GM21737 (cell line): ENCODE results near the gene ANLN.
"Not testable (repeated sequence)": the region's sequence is repeated elsewhere in the genome, so short reads cannot be mapped to it uniquely, and the experiment has no call there.

Experiments
- ATAC-seq: cut with Tn5 transposase; IDR thresholded peaks from one replicate; pipeline ENCODE4 v1.9.1; 2021; ENCODE audit warnings: mild to moderate bottlenecking, moderate library complexity; ENCODE audit not compliant: unreplicated experiment

ANLN gene

GRCh38 chr7:36389371-36390198 lies at the start of gene ANLN:
Gene ANLN (plus strand): TSS chr7:36389862. CDS start chr7:36390027, 165 bp downstream.
- ATAC-seq = peak; percentile 82

- no peak for ATAC-seq
Measured at GRCh38 chr7:36343548-36343947, 46.1 kb upstream of the ANLN start.

GRCh38 chr7:36344622-36345021 lies 45.0 kb upstream of the ANLN start:
- ATAC-seq = no peak

GRCh38 chr7:36346260-36346831 lies 43.3 kb upstream of the ANLN start:
- ATAC-seq = no peak

GRCh38 chr7:36348256-36348655 lies 41.4 kb upstream of the ANLN start:
- ATAC-seq = no peak

GRCh38 chr7:36348771-36349170 lies 40.9 kb upstream of the ANLN start:
- no peak for ATAC-seq

- no peak for ATAC-seq
Measured at GRCh38 chr7:36349626-36350025, 40.0 kb upstream of the ANLN start.

GRCh38 chr7:36355490-36355889 lies 34.2 kb upstream of the ANLN start:
- no peak for ATAC-seq

- ATAC-seq = no peak
Measured at GRCh38 chr7:36357054-36357453, 32.6 kb upstream of the ANLN start.

GRCh38 chr7:36358589-36358988 lies 31.1 kb upstream of the ANLN start:
- no peak for ATAC-seq

- no peak for ATAC-seq
Measured at GRCh38 chr7:36360244-36360643, 29.4 kb upstream of the ANLN start.

GRCh38 chr7:36361227-36361626 lies 28.4 kb upstream of the ANLN start:
- no peak for ATAC-seq

GRCh38 chr7:36363515-36363914 lies 26.1 kb upstream of the ANLN start:
- no peak for ATAC-seq

- no peak for ATAC-seq
Measured at GRCh38 chr7:36366005-36366717, 23.5 kb upstream of the ANLN start.

GRCh38 chr7:36366718-36367560 lies 22.7 kb upstream of the ANLN start:
- peak; percentile 99 for ATAC-seq

- peak; percentile 23 for ATAC-seq
Measured at GRCh38 chr7:36367561-36368077, 22.0 kb upstream of the ANLN start.

GRCh38 chr7:36368496-36368895 lies 21.2 kb upstream of the ANLN start:
- no peak for ATAC-seq

- ATAC-seq = no peak
Measured at GRCh38 chr7:36369171-36369570, 20.5 kb upstream of the ANLN start.

- no peak for ATAC-seq
Measured at GRCh38 chr7:36370046-36370445, 19.6 kb upstream of the ANLN start.

GRCh38 chr7:36372156-36372555 lies 17.5 kb upstream of the ANLN start:
- no peak for ATAC-seq

GRCh38 chr7:36378555-36378954 lies 11.1 kb upstream of the ANLN start:
- ATAC-seq = not testable (repeated sequence)
